ENCODE results near the gene ADAM23.

Gene ADAM23

GRCh38 chr2:206657087-206657486 lies 213.8 kb downstream of the ADAM23 start:
- H3K9me3 ChIP-seq (ENCODE audit: insufficient read depth, low read length): no peaks in the 10 kb centered on the region
- no peaks in the 10 kb centered on the region for H3K27me3 ChIP-seq (ENCODE audit: low read length)
- H2AFZ ChIP-seq (ENCODE audit: low read depth, low read length, severe bottlenecking): no peak overlapping the region
- H3K36me3 ChIP-seq (ENCODE audit: low read length): no peaks in the 10 kb centered on the region
- H3K27ac ChIP-seq (ENCODE audit: low read depth, low read length): no peak overlapping the region
- H3K9ac ChIP-seq (ENCODE audit: low read length): no peak overlapping the region
- H3K79me2 ChIP-seq (ENCODE audit: insufficient read depth, low read length): no peaks in the 10 kb centered on the region
- H3F3A ChIP-seq (ENCODE audit: insufficient read depth): no peaks in the 10 kb centered on the region
- H4K20me1 ChIP-seq (ENCODE audit: low read depth, low read length): no peaks in the 10 kb centered on the region
- H3K9me2 ChIP-seq (replicated peaks; ENCODE audit: insufficient read depth, low read length): no peaks in the 10 kb centered on the region
- H3K4me2 ChIP-seq (ENCODE audit: low read depth, low read length, poor library complexity, severe bottlenecking): no peak overlapping the region
- TF ChIP-seq, protein P1, sequence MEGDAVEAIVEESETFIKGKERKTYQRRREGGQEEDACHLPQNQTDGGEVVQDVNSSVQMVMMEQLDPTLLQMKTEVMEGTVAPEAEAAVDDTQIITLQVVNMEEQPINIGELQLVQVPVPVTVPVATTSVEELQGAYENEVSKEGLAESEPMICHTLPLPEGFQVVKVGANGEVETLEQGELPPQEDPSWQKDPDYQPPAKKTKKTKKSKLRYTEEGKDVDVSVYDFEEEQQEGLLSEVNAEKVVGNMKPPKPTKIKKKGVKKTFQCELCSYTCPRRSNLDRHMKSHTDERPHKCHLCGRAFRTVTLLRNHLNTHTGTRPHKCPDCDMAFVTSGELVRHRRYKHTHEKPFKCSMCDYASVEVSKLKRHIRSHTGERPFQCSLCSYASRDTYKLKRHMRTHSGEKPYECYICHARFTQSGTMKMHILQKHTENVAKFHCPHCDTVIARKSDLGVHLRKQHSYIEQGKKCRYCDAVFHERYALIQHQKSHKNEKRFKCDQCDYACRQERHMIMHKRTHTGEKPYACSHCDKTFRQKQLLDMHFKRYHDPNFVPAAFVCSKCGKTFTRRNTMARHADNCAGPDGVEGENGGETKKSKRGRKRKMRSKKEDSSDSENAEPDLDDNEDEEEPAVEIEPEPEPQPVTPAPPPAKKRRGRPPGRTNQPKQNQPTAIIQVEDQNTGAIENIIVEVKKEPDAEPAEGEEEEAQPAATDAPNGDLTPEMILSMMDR (IDR thresholded peaks at IDR 0.05; ENCODE audit: insufficient read depth, low read length, poor library complexity, severe bottlenecking): no peak
- no peak for TF ChIP-seq EZH2phosphoT487 (conservative IDR thresholded peaks at IDR 0.05; ENCODE audit: low read length)
- H3K4me3 ChIP-seq (ENCODE audit: insufficient read depth, low read length, poor library complexity, severe bottlenecking): no peak overlapping the region

- Histone ChIP-seq H3K9me2 (replicated peaks; ENCODE audit: insufficient read depth, low read length) (no peaks in the 10 kb centered on the region), H3K79me2 (ENCODE audit: insufficient read depth, low read length) (no peaks in the 10 kb centered on the region), H3K9me3 (ENCODE audit: insufficient read depth, low read length) (no peaks in the 10 kb centered on the region), H2AFZ (ENCODE audit: low read depth, low read length, severe bottlenecking) (no peak overlapping the region), H3K27me3 (ENCODE audit: low read length) (no peaks in the 10 kb centered on the region), H3K4me2 (ENCODE audit: low read depth, low read length, poor library complexity, severe bottlenecking) (no peak overlapping the region), H3K9ac (ENCODE audit: low read length) (no peak overlapping the region), H3K36me3 (ENCODE audit: low read length) (no peaks in the 10 kb centered on the region), H3F3A (ENCODE audit: insufficient read depth) (no peaks in the 10 kb centered on the region), H3K27ac (ENCODE audit: low read depth, low read length) (no peak overlapping the region), H3K4me3 (ENCODE audit: insufficient read depth, low read length, poor library complexity, severe bottlenecking) (no peak overlapping the region), H4K20me1 (ENCODE audit: low read depth, low read length) (no peaks in the 10 kb centered on the region)
- TF ChIP-seq, protein P1 (IDR thresholded peaks at IDR 0.05; ENCODE audit: insufficient read depth, low read length, poor library complexity, severe bottlenecking): no peak
- TF ChIP-seq EZH2phosphoT487 (conservative IDR thresholded peaks at IDR 0.05; ENCODE audit: low read length): no peak
Measured at GRCh38 chr2:206665251-206665650, 221.9 kb downstream of the ADAM23 start.
